ENCODE measurements around the gene BRMS1L. TPM values are rescaled to one million over a fixed set of nuclear protein-coding genes. Genes with fewer than 3 reads are reported as not detected.

Gene BRMS1L
- total RNA-seq, 1 donor from 2014 or later = 11.7 TPM

GRCh38 chr14:35900741-35901140 is 74.6 kb downstream of the BRMS1L start:
- DNase-seq (ENCODE audit: missing footprints) = no peak
- intact Hi-C loops (cut with DNase I) = no loop called here
- ATAC-seq = no peak

GRCh38 chr14:35909665-35910064 is 83.5 kb downstream of the BRMS1L start:
- intact Hi-C loops (cut with DNase I) = no loop called here
- no peak for ATAC-seq
- no peak for DNase-seq (ENCODE audit: missing footprints)

DNA sequence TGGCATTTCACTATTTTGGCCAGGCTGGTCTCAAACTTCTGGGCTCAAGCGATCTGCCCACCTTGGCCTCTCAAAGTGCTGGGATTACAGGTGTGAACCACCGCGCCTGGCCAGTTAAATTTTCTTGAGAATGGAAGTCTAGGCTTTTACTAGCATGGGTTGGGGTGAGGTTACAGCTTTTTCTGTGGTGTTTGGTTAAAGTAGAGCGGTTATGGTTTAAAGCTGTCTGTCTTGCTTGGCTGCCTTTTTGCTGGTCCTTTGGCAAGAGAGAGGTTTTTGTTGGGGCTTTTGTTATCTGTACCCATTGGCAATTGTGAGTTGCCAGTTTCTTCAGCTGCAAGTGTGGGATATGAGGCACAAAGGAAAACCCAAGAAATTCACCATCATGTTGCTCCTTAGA is 84.1 kb downstream of the BRMS1L start:
- DNase-seq (ENCODE audit: missing footprints) (no peak), ATAC-seq (no peak)
- intact Hi-C loops (cut with DNase I) = no loop called here

DNA sequence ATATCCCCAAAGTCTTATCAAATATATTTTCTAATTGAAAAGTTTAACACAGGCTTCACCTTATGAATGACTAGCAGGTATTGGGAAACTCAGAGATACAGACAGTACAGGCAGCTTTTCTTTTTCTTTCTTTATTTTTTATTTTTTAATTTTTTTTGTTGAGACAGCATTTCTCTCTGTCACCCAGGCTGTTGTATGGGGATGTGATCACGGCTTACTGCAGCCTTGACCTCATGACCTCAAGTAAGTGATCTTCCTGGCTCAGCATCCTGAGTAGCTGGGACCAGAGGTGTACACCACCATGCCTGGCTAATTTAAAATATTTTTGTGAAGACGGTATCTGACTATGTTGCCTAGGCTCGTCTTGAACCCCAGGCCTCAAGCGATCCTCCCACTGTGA is 85.0 kb downstream of the BRMS1L start:
- intact Hi-C loops (cut with DNase I) = no loop called here
- ATAC-seq (no peak), DNase-seq (ENCODE audit: missing footprints) (no peak)

DNA sequence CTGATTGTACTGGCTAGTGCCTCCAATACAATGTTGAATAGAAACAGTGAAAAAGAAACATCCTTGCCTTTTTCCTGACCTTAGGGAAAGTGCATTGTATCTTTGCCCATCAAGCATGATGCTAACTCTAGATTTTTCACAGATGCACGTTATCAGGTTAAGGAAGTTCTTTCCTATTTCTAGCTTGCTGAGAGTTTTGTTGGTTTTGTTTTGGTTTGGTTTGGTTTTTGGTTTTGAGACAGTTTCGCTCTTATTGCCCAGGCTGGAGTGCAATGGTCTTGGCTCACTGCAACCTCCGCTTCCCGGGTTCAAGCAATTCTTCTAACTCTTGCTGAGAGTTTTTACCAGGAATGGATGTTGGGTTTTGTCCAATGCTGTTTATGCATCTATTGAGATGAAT is 89.0 kb downstream of the BRMS1L start:
- intact Hi-C loops (cut with DNase I) = no loop called here
- ATAC-seq (no peak), DNase-seq (ENCODE audit: missing footprints) (no peak)

- DNase-seq (ENCODE audit: missing footprints) (no peak), ATAC-seq (no peak)
- intact Hi-C loops (cut with DNase I) = no loop called here
Observed at GRCh38 chr14:35915775-35916174, 89.6 kb downstream of the BRMS1L start.

Other genes with a start within 250 kb of the BRMS1L start
- 35.6 TPM for gene RALGAPA1, start 17.0 kb upstream of the BRMS1L start, total RNA-seq